HEK293 (cell line): ENCODE results near the gene WDR17.

ENCODE experiments used
- MYNN ChIP-seq: fragments of 450-650 bp; formaldehyde crosslinking; IDR thresholded peaks from 2 replicates; pipeline ENCODE4 v1.5.1; 2016; ENCODE audit warnings: missing biosample characterization, missing genetic modification characterization, borderline replicate concordance
- OSR2 ChIP-seq: fragments of 450-650 bp; formaldehyde crosslinking; IDR thresholded peaks from 2 replicates; pipeline ENCODE4 v1.5.1; 2016; ENCODE audit warnings: missing biosample characterization, missing genetic modification characterization
- OVOL3 ChIP-seq: fragments of 450-650 bp; formaldehyde crosslinking; IDR thresholded peaks from 2 replicates; pipeline ENCODE4 v1.5.1; 2016; ENCODE audit warnings: missing biosample characterization, missing genetic modification characterization
- SP2 ChIP-seq: fragments of 450-650 bp; formaldehyde crosslinking; IDR thresholded peaks from 2 replicates; pipeline ENCODE4 v1.5.1; 2016; ENCODE audit warnings: missing biosample characterization, missing genetic modification characterization
- ZNF239 ChIP-seq: fragments of 450-650 bp; formaldehyde crosslinking; IDR thresholded peaks from 2 replicates; pipeline ENCODE4 v1.5.1; 2016; ENCODE audit warnings: missing biosample characterization, missing genetic modification characterization
- TF ChIP-seq, protein P1 (sequence below): fragments of 450-650 bp; formaldehyde crosslinking; IDR thresholded peaks from 2 replicates; pipeline ENCODE4 v1.5.1; 2016; ENCODE audit warnings: missing biosample characterization, missing genetic modification characterization
- TF ChIP-seq, protein P2 (sequence below): sonication (generic); formaldehyde crosslinking; IDR thresholded peaks from 2 replicates; pipeline ENCODE4 v1.8.1; 2022; ENCODE audit warnings: mild to moderate bottlenecking, moderate library complexity, missing genetic modification reagents

DNA sequence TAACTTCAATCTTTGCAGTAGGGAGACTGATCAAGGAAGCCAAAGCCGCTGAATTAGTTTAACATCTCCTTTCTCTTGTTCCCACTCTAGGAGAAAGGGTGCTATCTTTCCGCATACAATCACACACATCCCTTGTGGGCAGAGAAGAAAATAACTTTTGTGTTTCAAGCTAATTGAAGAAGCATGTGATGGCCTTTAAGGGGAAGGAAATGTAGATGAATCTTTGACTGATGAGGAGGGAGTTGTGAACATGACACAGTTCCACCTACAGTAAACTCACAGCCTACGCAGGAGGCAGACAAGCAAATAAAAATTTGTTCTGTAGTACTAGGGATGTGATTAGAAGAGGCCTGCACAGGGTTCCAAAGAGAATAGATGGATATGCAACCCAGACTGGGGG, 144.5 kb downstream of the WDR17 start:
- TF ChIP-seq, protein P1, sequence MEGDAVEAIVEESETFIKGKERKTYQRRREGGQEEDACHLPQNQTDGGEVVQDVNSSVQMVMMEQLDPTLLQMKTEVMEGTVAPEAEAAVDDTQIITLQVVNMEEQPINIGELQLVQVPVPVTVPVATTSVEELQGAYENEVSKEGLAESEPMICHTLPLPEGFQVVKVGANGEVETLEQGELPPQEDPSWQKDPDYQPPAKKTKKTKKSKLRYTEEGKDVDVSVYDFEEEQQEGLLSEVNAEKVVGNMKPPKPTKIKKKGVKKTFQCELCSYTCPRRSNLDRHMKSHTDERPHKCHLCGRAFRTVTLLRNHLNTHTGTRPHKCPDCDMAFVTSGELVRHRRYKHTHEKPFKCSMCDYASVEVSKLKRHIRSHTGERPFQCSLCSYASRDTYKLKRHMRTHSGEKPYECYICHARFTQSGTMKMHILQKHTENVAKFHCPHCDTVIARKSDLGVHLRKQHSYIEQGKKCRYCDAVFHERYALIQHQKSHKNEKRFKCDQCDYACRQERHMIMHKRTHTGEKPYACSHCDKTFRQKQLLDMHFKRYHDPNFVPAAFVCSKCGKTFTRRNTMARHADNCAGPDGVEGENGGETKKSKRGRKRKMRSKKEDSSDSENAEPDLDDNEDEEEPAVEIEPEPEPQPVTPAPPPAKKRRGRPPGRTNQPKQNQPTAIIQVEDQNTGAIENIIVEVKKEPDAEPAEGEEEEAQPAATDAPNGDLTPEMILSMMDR (tag by site-specific recombination): no peak
- TF ChIP-seq OSR2 (tag by site-specific recombination) (no peak), SP2 (no peak), MYNN (tag by site-specific recombination) (no peak), OVOL3 (no peak), ZNF239 (tag by site-specific recombination) (no peak)
- TF ChIP-seq, protein P2, sequence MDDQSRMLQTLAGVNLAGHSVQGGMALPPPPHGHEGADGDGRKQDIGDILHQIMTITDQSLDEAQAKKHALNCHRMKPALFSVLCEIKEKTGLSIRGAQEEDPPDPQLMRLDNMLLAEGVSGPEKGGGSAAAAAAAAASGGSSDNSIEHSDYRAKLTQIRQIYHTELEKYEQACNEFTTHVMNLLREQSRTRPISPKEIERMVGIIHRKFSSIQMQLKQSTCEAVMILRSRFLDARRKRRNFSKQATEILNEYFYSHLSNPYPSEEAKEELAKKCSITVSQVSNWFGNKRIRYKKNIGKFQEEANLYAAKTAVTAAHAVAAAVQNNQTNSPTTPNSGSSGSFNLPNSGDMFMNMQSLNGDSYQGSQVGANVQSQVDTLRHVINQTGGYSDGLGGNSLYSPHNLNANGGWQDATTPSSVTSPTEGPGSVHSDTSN (CRISPR knock-in tag): no peak
